IMR-90 (cell line): ENCODE measurements around the gene SLC39A6. TPM values are rescaled to one million over a fixed set of nuclear protein-coding genes. Genes with fewer than 3 reads are reported as not detected.

Experiments
- ATAC-seq: fragments of 200-7000 bp; cut with Tn5 transposase; 2 replicates; pipeline ENCODE4 v1.9.1; 2020; ENCODE audit warnings: low read depth, mild to moderate bottlenecking, moderate library complexity
- BruUV-seq: library from RNA; stranded (reverse); fragments of 400-500 nt; replicated peaks from 2 replicates; lab custom pipeline; 2021; lab: Mats Ljungman, UMichigan
- CTCF ChIA-PET: fragments of 300-600 bp; formaldehyde crosslinking; extraction: SDS; loops from one replicate; lab custom pipeline; 2021; ENCODE audit warnings: antibody characterized with exemption; lab: Yijun Ruan, JAX
- POLR2A ChIA-PET: fragments of 300-600 bp; sonication (Branson Sonifier 250); formaldehyde crosslinking; loops from one replicate; lab custom pipeline; 2022; ENCODE audit warnings: antibody characterized with exemption; ENCODE audit not compliant: unreplicated experiment; lab: Charles Lee
- DNase-seq: peaks from one replicate; pipeline ENCODE4 v3.0.0; 2013
- H2AFZ ChIP-seq: replicated peaks from 2 replicates; pipeline ENCODE3; 2013; ENCODE audit warnings: low read length, mild to moderate bottlenecking; ENCODE audit not compliant: poor library complexity
- H2AK5ac ChIP-seq: 2 replicates; pipeline ENCODE4 v1.6.1; 2013; ENCODE audit warnings: low read depth, low read length, inconsistent platforms
- H2AK9ac ChIP-seq: replicated peaks from 2 replicates; pipeline ENCODE3; 2013; ENCODE audit warnings: mild to moderate bottlenecking, low read depth, low read length, moderate library complexity; ENCODE audit not compliant: poor library complexity
- H2BK120ac ChIP-seq: 2 replicates; pipeline ENCODE4 v1.6.1; 2013; ENCODE audit warnings: low read depth, low read length, inconsistent platforms
- H2BK15ac ChIP-seq: 3 replicates; pipeline ENCODE4 v1.6.1; 2013; ENCODE audit warnings: low read depth, low read length, inconsistent platforms
- H2BK20ac ChIP-seq: 2 replicates; pipeline ENCODE4 v1.6.1; 2013; ENCODE audit warnings: low read depth, mild to moderate bottlenecking, inconsistent platforms, low read length, moderate library complexity
- H2BK5ac ChIP-seq: 2 replicates; pipeline ENCODE4 v1.6.1; 2013; ENCODE audit warnings: mild to moderate bottlenecking, low read depth, low read length, inconsistent platforms; ENCODE audit not compliant: poor library complexity, severe bottlenecking
- H3K14ac ChIP-seq: replicated peaks from 2 replicates; pipeline ENCODE4 v1.6.1; 2013; ENCODE audit warnings: low read depth, low read length, inconsistent platforms
- H3K18ac ChIP-seq: 2 replicates; pipeline ENCODE4 v1.6.1; 2013; ENCODE audit warnings: low read depth, low read length, control low read depth
- H3K23ac ChIP-seq: 2 replicates; pipeline ENCODE4 v1.6.1; 2013; ENCODE audit warnings: low read depth, low read length, inconsistent platforms
- H3K27ac ChIP-seq: 2 replicates; pipeline ENCODE4 v1.5.1; 2013; ENCODE audit warnings: mild to moderate bottlenecking, control low read depth, low read length; ENCODE audit not compliant: insufficient read depth
- H3K27me3 ChIP-seq: 2 replicates; pipeline ENCODE4 v1.6.1; 2013; ENCODE audit warnings: low read length; ENCODE audit not compliant: control insufficient read depth, insufficient read depth
- H3K36me3 ChIP-seq: 2 replicates; pipeline ENCODE4 v1.6.1; 2013; ENCODE audit warnings: low read length, mixed read lengths; ENCODE audit not compliant: control insufficient read depth, insufficient read depth
- H3K4ac ChIP-seq: 2 replicates; pipeline ENCODE4 v1.6.1; 2013; ENCODE audit warnings: low read depth, low read length, inconsistent platforms
- H3K4me1 ChIP-seq: 2 replicates; pipeline ENCODE4 v1.6.1; 2013; ENCODE audit warnings: low read length, mixed read lengths; ENCODE audit not compliant: control insufficient read depth, insufficient read depth
- H3K4me2 ChIP-seq: 2 replicates; pipeline ENCODE4 v1.6.1; 2013; ENCODE audit warnings: low read depth, mild to moderate bottlenecking, control low read depth, low read length, moderate library complexity
- H3K4me3 ChIP-seq: 2 replicates; pipeline ENCODE4 v1.5.1; 2013; ENCODE audit warnings: low read depth, mild to moderate bottlenecking, control low read depth, low read length, moderate library complexity; ENCODE audit not compliant: insufficient read depth
- H3K56ac ChIP-seq: 2 replicates; pipeline ENCODE4 v1.6.1; 2013; ENCODE audit warnings: low read length, inconsistent platforms; ENCODE audit not compliant: insufficient read depth; ENCODE audit errors: extremely low read depth
- H3K79me1 ChIP-seq, 2 experiments: 2 replicates each; pipeline ENCODE4 v1.6.1; 2013; ENCODE audit warnings: low read length in 2 of 2, inconsistent platforms in 1 of 2, low read depth in 1 of 2
- H3K9ac ChIP-seq: 2 replicates; pipeline ENCODE4 v1.6.1; 2013; ENCODE audit warnings: low read depth, low read length, control low read depth
- H3K9me1 ChIP-seq: 2 replicates; pipeline ENCODE4 v1.6.1; 2013; ENCODE audit warnings: low read length, inconsistent platforms; ENCODE audit not compliant: insufficient read depth
- H3K9me3 ChIP-seq: 2 replicates; pipeline ENCODE4 v1.6.1; 2013; ENCODE audit warnings: low read length; ENCODE audit not compliant: control insufficient read depth, insufficient read depth
- H4K20me1 ChIP-seq: 2 replicates; pipeline ENCODE4 v1.6.1; 2013; ENCODE audit warnings: low read length, inconsistent platforms; ENCODE audit not compliant: insufficient read depth
- H4K5ac ChIP-seq: 2 replicates; pipeline ENCODE4 v1.6.1; 2013; ENCODE audit warnings: mild to moderate bottlenecking, low read depth, low read length, control low read depth
- H4K8ac ChIP-seq, 2 experiments: 2 replicates each; pipeline ENCODE4 v1.6.1; 2013; ENCODE audit warnings: low read depth in 2 of 2, low read length in 2 of 2, control low read depth in 1 of 2, inconsistent platforms in 1 of 2
- H4K91ac ChIP-seq: 2 replicates; pipeline ENCODE4 v1.6.1; 2013; ENCODE audit warnings: low read depth, low read length, inconsistent platforms; ENCODE audit not compliant: insufficient read depth
- CHD1 ChIP-seq: IDR thresholded peaks from 2 replicates; pipeline ENCODE4 v1.6.1; 2012; ENCODE audit warnings: low read depth, low read length, improper control_type of control experiment
- MAFK ChIP-seq: IDR thresholded peaks from 2 replicates; pipeline ENCODE4 v1.6.1; 2012; ENCODE audit warnings: low read depth, low read length, improper control_type of control experiment
- WGBS, 2 experiments: methylation state at CpG; one replicate each; pipeline versions ENCODE4 v1.1.5 to v1.1.7; 2013; ENCODE audit warnings: missing lambda C conversion rate in 2 of 2; ENCODE audit not compliant: insufficient read length in 1 of 2; ENCODE audit errors: extremely low coverage in 2 of 2; 5-methylcytosine and 5-hydroxymethylcytosine counted together
- dilution Hi-C: fragments of 300-500 bp; cut with HindIII; formaldehyde crosslinking; loops from one replicate; pipeline ENCODE4 v1.14.3; 2018; ENCODE audit warnings: low sequenced_read_pairs; ENCODE audit not compliant: unreplicated experiment
- in situ Hi-C: fragments of 300-500 bp; cut with MboI; formaldehyde crosslinking; loops from 3 replicates; pipeline ENCODE4 v1.14.3; 2019; ENCODE audit warnings: low sequenced_read_pairs, inconsistent platforms, mixed read lengths
- intact Hi-C: fragments of 100-400 bp; cut with micrococcal nuclease; formaldehyde crosslinking; loops from 2 replicates; pipeline ENCODE4 v1.10.0; 2022
- polyA plus RNA-seq, 3 experiments: library from polyadenylated mRNA; depleted of rRNA; stranded (reverse); fragments of >200 nt; gene quantifications; 2 replicates each; pipeline ENCODE4 v1.2.3, GENCODE V29; 2012; ENCODE audit warnings: low replicate concordance in 1 of 3
- total RNA-seq: library from RNA; depleted of rRNA; stranded (reverse); fragments of >200 nt; gene quantifications from 2 replicates; pipeline ENCODE4 v1.2.3, GENCODE V29; 2012

SLC39A6 gene
- total and polyA plus RNA-seq, 2 of the 4 experiments (the other 2 are of a cell fraction), result 48.7 to 91.9 TPM

DNA sequence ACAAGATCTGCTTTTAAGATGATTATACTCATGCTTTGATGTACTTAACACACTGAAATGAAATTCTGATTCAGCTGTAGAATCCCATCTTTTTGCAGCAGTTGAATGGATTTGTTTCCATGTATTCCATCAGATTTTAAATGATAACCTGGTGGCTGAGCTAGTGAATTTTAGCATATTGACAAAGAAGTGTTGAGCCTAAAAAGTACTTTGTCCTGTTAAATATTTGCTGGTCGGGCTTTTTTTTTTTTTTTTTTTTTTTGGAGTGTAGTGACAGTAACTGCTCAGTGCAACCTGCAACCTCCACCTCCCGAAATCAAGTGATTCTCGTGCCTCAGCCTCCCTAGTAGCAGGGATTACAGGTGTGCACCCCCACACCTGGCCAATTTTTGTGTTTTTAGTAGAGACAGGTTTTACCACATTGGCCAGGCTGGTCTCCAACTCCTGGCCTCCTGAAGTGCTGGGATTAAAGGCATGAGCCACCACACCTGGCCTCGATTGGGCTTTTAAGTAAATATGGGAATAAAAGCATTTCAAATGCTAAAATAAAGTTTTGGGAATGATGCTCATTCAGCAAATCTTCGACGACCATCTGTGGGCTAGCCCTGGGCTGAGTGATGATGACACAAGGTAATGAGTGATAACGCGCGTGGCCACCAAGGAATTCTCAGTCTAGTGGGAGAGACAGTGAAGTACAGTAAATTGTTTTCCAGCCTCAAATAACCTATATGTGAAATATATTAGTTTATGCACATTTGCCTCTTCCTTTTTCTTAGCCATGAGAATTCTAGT is 2.7 kb upstream of the SLC39A6 start (continued):
- no peak for TF ChIP-seq MAFK

DNA sequence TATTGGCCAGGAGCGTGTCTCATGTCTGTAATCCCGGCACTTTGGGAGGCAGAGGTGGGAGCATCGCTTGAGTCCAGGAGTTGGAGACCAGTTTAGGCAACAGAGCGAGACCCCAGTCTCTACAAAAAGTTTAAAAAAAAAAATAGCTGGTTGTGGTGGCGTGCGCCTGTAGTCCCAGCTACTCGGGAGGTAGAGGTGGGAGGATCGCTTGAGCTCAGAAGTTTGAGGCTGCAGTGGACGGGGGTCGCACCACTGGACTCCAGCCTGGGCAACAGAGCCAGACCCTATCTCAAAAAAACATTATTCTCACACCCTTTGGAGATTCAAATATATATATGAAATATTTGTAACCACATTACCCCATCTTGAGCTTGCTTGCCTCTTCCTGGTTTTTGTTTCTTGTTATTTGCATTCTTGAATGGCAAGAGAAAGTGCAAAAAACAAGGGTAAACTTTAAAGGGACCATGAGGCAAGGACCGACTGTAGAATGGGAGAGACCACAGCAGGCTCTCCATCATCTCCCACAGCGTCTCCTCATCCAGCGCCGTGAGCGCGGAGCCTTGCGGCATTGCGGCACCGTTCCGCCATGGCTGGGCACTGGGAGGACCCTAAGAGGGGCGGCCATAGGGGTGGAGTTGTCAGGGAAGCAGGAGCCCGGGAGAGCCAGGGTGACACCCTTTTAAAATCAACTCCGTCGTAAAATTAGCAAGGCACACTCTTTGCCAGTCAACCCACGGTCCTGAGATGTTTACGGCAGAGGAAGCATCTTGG is 1.9 kb upstream of the SLC39A6 start:
- no peak overlapping the region for H2BK120ac ChIP-seq
- peaks cover 53% of the 10 kb centered on the region for H4K20me1 ChIP-seq
- H2AK9ac ChIP-seq, result no peak overlapping the region
- ATAC-seq (no peak), DNase-seq (no peak)
- peaks cover 11% of the 10 kb centered on the region for H3K36me3 ChIP-seq
- WGBS, 2 experiments, result 88% methylated on average over 6 of the region's 26 CpGs; no CpG with 5 or more reads in 1 of the 2 experiments
- H3K56ac ChIP-seq, result no peak overlapping the region
- H3K9me3 ChIP-seq, result no peaks in the 10 kb centered on the region
- no peak overlapping the region for H2AFZ ChIP-seq
- H3K9me1 ChIP-seq, result peaks cover 14% of the 10 kb centered on the region
- no peak overlapping the region for H3K9ac ChIP-seq
- 0 out of 2 replicates have a peak overlapping the region, but pooled peaks have one; percentile 1 for H3K23ac ChIP-seq
- H2BK5ac ChIP-seq, result no peak overlapping the region
- no peak overlapping the region for H3K4ac ChIP-seq
- peaks cover 14 to 68% of the 10 kb centered on the region in 2 experiments for H3K79me1 ChIP-seq
- no peak overlapping the region for H3K18ac ChIP-seq
- peak overlapping the region; percentile 89 for H3K4me3 ChIP-seq
- H3K27me3 ChIP-seq, result no peaks in the 10 kb centered on the region
- BruUV-seq, result no TSS peak
- in situ Hi-C loops (no loop called here), dilution Hi-C loops (no loop called here), intact Hi-C loops (no loop called here)
- no peak overlapping the region; the same call in 1 of the 2 replicates for H3K14ac ChIP-seq
- no peak overlapping the region for H4K91ac ChIP-seq
- peak overlapping the region; percentile 93 for H3K4me2 ChIP-seq
- no peak overlapping the region for H2AK5ac ChIP-seq
- CTCF ChIA-PET, result no interaction called here
- POLR2A ChIA-PET, result interaction anchor here (0.7 kb wide), 1 partner anchor 245 kb away, joined by 15 read pairs; no protein-coding TSS in a partner anchor
- TF ChIP-seq CHD1, result no peak
- H2BK20ac ChIP-seq, result no peak overlapping the region
- no peak overlapping the region for H3K27ac ChIP-seq
- H3K4me1 ChIP-seq, result peaks cover 8% of the 10 kb centered on the region
- no peak overlapping the region for H4K8ac ChIP-seq
- no peak overlapping the region for H4K5ac ChIP-seq
- no peak overlapping the region for H2BK15ac ChIP-seq
